Hindlimb muscle (tissue), 1 donor: ENCODE measurements around the gene AP3S2. TPM values are rescaled to one million over a fixed set of nuclear protein-coding genes. Genes with fewer than 3 reads are reported as not detected.

Experiments used
- polyA plus RNA-seq: library from polyadenylated mRNA; unstranded; fragments of 120-200 nt; gene quantifications from one replicate; pipeline ENCODE4 v1.2.1, GENCODE V29; 2013; ENCODE audit not compliant: insufficient read length

AP3S2 gene
- polyA plus RNA-seq, 1 donor = 24.0 TPM

Other genes with a start within 250 kb of the AP3S2 start
- gene KIF7, start 238.5 kb downstream of the AP3S2 start, polyA plus RNA-seq = 7.1 TPM
- 12.4 TPM for gene PLIN1, start 214.6 kb downstream of the AP3S2 start, polyA plus RNA-seq
- 6.2 TPM for gene PEX11A, start 203.2 kb downstream of the AP3S2 start, polyA plus RNA-seq
- 0.14 TPM for gene WDR93, start 203.2 kb downstream of the AP3S2 start, polyA plus RNA-seq
- gene MESP1, start 142.7 kb downstream of the AP3S2 start, polyA plus RNA-seq = 1.3 TPM
- gene MESP2, start 117.7 kb downstream of the AP3S2 start, polyA plus RNA-seq = 0.22 TPM
- gene ANPEP, start 79.1 kb downstream of the AP3S2 start, polyA plus RNA-seq = 10.0 TPM
- gene ARPIN, start 19.0 kb upstream of the AP3S2 start, polyA plus RNA-seq = 16.1 TPM
- gene ZNF710, start 107.3 kb upstream of the AP3S2 start, polyA plus RNA-seq = 15.7 TPM
- 292 TPM for gene IDH2, start 208.5 kb upstream of the AP3S2 start, polyA plus RNA-seq